HG03159 (cell line): ENCODE results near the gene PID1.
"Not testable (repeated sequence)": the region's sequence is repeated elsewhere in the genome, so short reads cannot be mapped to it uniquely, and the experiment has no call there.

ENCODE experiments used
- ATAC-seq: cut with Tn5 transposase; IDR thresholded peaks from one replicate; pipeline ENCODE4 v1.9.1; 2021; ENCODE audit warnings: mild to moderate bottlenecking, moderate library complexity; ENCODE audit not compliant: unreplicated experiment

The PID1 gene

GRCh38 chr2:229084447-229084846 lies 186.6 kb downstream of the PID1 start:
- ATAC-seq, result no peak

GRCh38 chr2:229083606-229084340 lies 187.3 kb downstream of the PID1 start:
- no peak for ATAC-seq

- ATAC-seq, result no peak
These were observed 189.7 kb downstream of the PID1 start for GRCh38 chr2:229081411-229081810.

- ATAC-seq, result no peak
These were observed 190.9 kb downstream of the PID1 start for GRCh38 chr2:229080172-229080571.

GRCh38 chr2:229076886-229077285 lies 194.2 kb downstream of the PID1 start:
- ATAC-seq, result not testable (repeated sequence)

GRCh38 chr2:229073935-229074334 lies 197.2 kb downstream of the PID1 start:
- ATAC-seq, result no peak

GRCh38 chr2:229071292-229071976 lies 199.7 kb downstream of the PID1 start:
- ATAC-seq, result no peak

GRCh38 chr2:229066121-229066715 lies 204.9 kb downstream of the PID1 start:
- ATAC-seq, result no peak

GRCh38 chr2:229064749-229065148 lies 206.3 kb downstream of the PID1 start:
- no peak for ATAC-seq

- ATAC-seq, result no peak
These were observed 210.9 kb downstream of the PID1 start for GRCh38 chr2:229060147-229060546.

GRCh38 chr2:229059331-229060033 lies 211.6 kb downstream of the PID1 start:
- no peak for ATAC-seq

- ATAC-seq, result no peak
These were observed 213.0 kb downstream of the PID1 start for GRCh38 chr2:229057976-229058553.

- ATAC-seq, result no peak
These were observed 216.8 kb downstream of the PID1 start for GRCh38 chr2:229054311-229054710.

- no peak for ATAC-seq
These were observed 219.3 kb downstream of the PID1 start for GRCh38 chr2:229051798-229052197.

GRCh38 chr2:229050133-229050532 lies 221.0 kb downstream of the PID1 start:
- ATAC-seq, result no peak

GRCh38 chr2:229048134-229048533 lies 223.0 kb downstream of the PID1 start:
- ATAC-seq, result no peak

GRCh38 chr2:229045671-229046070 lies 225.4 kb downstream of the PID1 start:
- ATAC-seq, result no peak

GRCh38 chr2:229044581-229044980 lies 226.5 kb downstream of the PID1 start:
- no peak for ATAC-seq

GRCh38 chr2:229043681-229044080 lies 227.4 kb downstream of the PID1 start:
- no peak for ATAC-seq

GRCh38 chr2:229042349-229042748 lies 228.7 kb downstream of the PID1 start:
- no peak for ATAC-seq

- no peak for ATAC-seq
These were observed 229.4 kb downstream of the PID1 start for GRCh38 chr2:229041691-229042090.
